Neural cell (in vitro differentiated cells): Measurements from ENCODE around the gene PARD3B. TPM values are rescaled to one million over a fixed set of nuclear protein-coding genes. Genes with fewer than 3 reads are reported as not detected.

ENCODE experiments used
- H2AFZ ChIP-seq: fragments of 200-600, 300-800 bp; sonication (generic), shearing (Covaris generic); 2 replicates; pipeline ENCODE4 v1.6.0; 2014; ENCODE audit warnings: low read depth, mild to moderate bottlenecking, antibody characterized with exemption, low read length, moderate library complexity
- H3F3A ChIP-seq: fragments of 200-600 bp; shearing (Covaris generic); 2 replicates; pipeline ENCODE4 v1.6.1; 2016; ENCODE audit warnings: mild to moderate bottlenecking, moderate library complexity, mixed read lengths, antibody characterized with exemption, low read length; ENCODE audit not compliant: insufficient read depth, poor library complexity, severe bottlenecking
- H3K27ac ChIP-seq: fragments of 200-600, 300-800 bp; sonication (generic), shearing (Covaris generic); 2 replicates; pipeline ENCODE4 v1.5.1; 2014; ENCODE audit warnings: mild to moderate bottlenecking, low read length, moderate library complexity
- H3K27me3 ChIP-seq: fragments of 300-800, 200-600 bp; sonication (generic), shearing (Covaris generic); 2 replicates; pipeline ENCODE4 v1.6.0; 2014; ENCODE audit warnings: mild to moderate bottlenecking, low read depth, low read length, moderate library complexity; ENCODE audit not compliant: insufficient read depth
- H3K36me3 ChIP-seq: fragments of 300-800, 200-600 bp; sonication (generic), shearing (Covaris generic); 2 replicates; pipeline ENCODE4 v1.5.1; 2014; ENCODE audit warnings: mild to moderate bottlenecking, antibody characterized with exemption, low read length, moderate library complexity; ENCODE audit not compliant: insufficient read depth
- H3K4me2 ChIP-seq: fragments of 300-800, 200-600 bp; sonication (generic), shearing (Covaris generic); 2 replicates; pipeline ENCODE4 v1.6.0; 2014; ENCODE audit warnings: mild to moderate bottlenecking, low read length
- H3K4me3 ChIP-seq: fragments of 300-800, 200-600 bp; sonication (generic), shearing (Covaris generic); 2 replicates; pipeline ENCODE4 v1.5.1; 2014; ENCODE audit warnings: mild to moderate bottlenecking, low read length, moderate library complexity
- H3K79me2 ChIP-seq: fragments of 200-600 bp; shearing (Covaris generic); replicated peaks from 2 replicates; pipeline ENCODE4 v1.6.0; 2014; ENCODE audit warnings: mild to moderate bottlenecking, low read length, moderate library complexity; ENCODE audit not compliant: insufficient read depth
- H3K9ac ChIP-seq: fragments of 300-800, 200-600 bp; sonication (generic), shearing (Covaris generic); 2 replicates; pipeline ENCODE4 v1.6.1; 2016; ENCODE audit warnings: mild to moderate bottlenecking, low read length, mixed read lengths
- H3K9me2 ChIP-seq: fragments of 200-600 bp; shearing (Covaris generic); 2 replicates; pipeline ENCODE4 v1.6.1; 2016; ENCODE audit warnings: mild to moderate bottlenecking, low read length, mixed read lengths; ENCODE audit not compliant: insufficient read depth
- H3K9me3 ChIP-seq: fragments of 200-600, 300-800 bp; sonication (generic), shearing (Covaris generic); 2 replicates; pipeline ENCODE4 v1.6.1; 2016; ENCODE audit warnings: mild to moderate bottlenecking, mixed run types, low read length, moderate library complexity, mixed read lengths
- H4K20me1 ChIP-seq: fragments of 200-600 bp; shearing (Covaris generic); 2 replicates; pipeline ENCODE4 v1.6.1; 2016; ENCODE audit warnings: mild to moderate bottlenecking, mixed run types; ENCODE audit not compliant: insufficient read depth
- CTCF ChIP-seq: fragments of 450-650 bp; IDR thresholded peaks from 2 replicates; pipeline ENCODE4 v1.5.1; 2014; ENCODE audit warnings: antibody characterized with exemption, mild to moderate bottlenecking, moderate library complexity; ENCODE audit not compliant: poor library complexity, severe bottlenecking
- EP300 ChIP-seq: fragments of 450-650 bp; conservative IDR thresholded peaks from 2 replicates; pipeline ENCODE4 v1.6.1; 2014; ENCODE audit warnings: antibody characterized with exemption, mild to moderate bottlenecking, moderate library complexity; ENCODE audit not compliant: poor library complexity, severe bottlenecking
- EZH2 ChIP-seq: fragments of 200-600, 300-800 bp; shearing (Covaris generic), sonication (generic); IDR thresholded peaks from 2 replicates; pipeline ENCODE4 v1.6.1; 2014; ENCODE audit warnings: antibody characterized with exemption, low read length, borderline replicate concordance, mild to moderate bottlenecking; ENCODE audit not compliant: insufficient read depth, poor library complexity, severe bottlenecking
- MXI1 ChIP-seq: fragments of 450-650 bp; conservative IDR thresholded peaks from 2 replicates; pipeline ENCODE4 v1.6.1; 2014; ENCODE audit warnings: antibody characterized with exemption, mild to moderate bottlenecking; ENCODE audit not compliant: poor library complexity, severe bottlenecking
- POLR2AphosphoS5 ChIP-seq: IDR thresholded peaks from 2 replicates; pipeline ENCODE4 v1.6.1; 2012
- RAD21 ChIP-seq: fragments of 450-650 bp; conservative IDR thresholded peaks from 2 replicates; pipeline ENCODE4 v1.6.1; 2014; ENCODE audit warnings: antibody characterized with exemption, mild to moderate bottlenecking, moderate library complexity
- REST ChIP-seq: IDR thresholded peaks from 2 replicates; pipeline ENCODE4 v1.6.1; 2012; ENCODE audit warnings: borderline replicate concordance
- SMC3 ChIP-seq: fragments of 450-650 bp; conservative IDR thresholded peaks from 2 replicates; pipeline ENCODE4 v1.6.1; 2014; ENCODE audit warnings: antibody characterized with exemption, mild to moderate bottlenecking, moderate library complexity; ENCODE audit not compliant: poor library complexity
- TAF1 ChIP-seq: IDR thresholded peaks from 2 replicates; pipeline ENCODE4 v1.6.1; 2012; ENCODE audit warnings: low read depth
- polyA plus RNA-seq: library from polyadenylated mRNA; depleted of rRNA; stranded (reverse); fragments of >200 nt; gene quantifications from 2 replicates; pipeline ENCODE4 v1.2.3, GENCODE V29; 2014

Gene PARD3B
- polyA plus RNA-seq, 1 donor from 2014 or later: 0.54 TPM

- no peaks in the 10 kb centered on the region for H3K36me3 ChIP-seq
- TF ChIP-seq SMC3: no peak
- TF ChIP-seq TAF1: no peak
- TF ChIP-seq REST: no peak
- no peaks in the 10 kb centered on the region for H3K27me3 ChIP-seq
- no peaks in the 10 kb centered on the region for H3K9me2 ChIP-seq
- no peak overlapping the region for H3K27ac ChIP-seq
- no peak overlapping the region for H3K4me2 ChIP-seq
- H4K20me1 ChIP-seq: no peaks in the 10 kb centered on the region
- no peaks in the 10 kb centered on the region for H3K79me2 ChIP-seq
- H2AFZ ChIP-seq: no peak overlapping the region
- no peaks in the 10 kb centered on the region for H3F3A ChIP-seq
- no peak overlapping the region for H3K4me3 ChIP-seq
- H3K9ac ChIP-seq: no peak overlapping the region
- no peaks in the 10 kb centered on the region for H3K9me3 ChIP-seq
Measured at GRCh38 chr2:205505371-205505770, 960.1 kb downstream of the PARD3B start.

GRCh38 chr2:205509655-205510054 lies 964.4 kb downstream of the PARD3B start:
- H3F3A ChIP-seq: no peaks in the 10 kb centered on the region
- no peaks in the 10 kb centered on the region for H3K27me3 ChIP-seq
- no peak overlapping the region for H2AFZ ChIP-seq
- H3K79me2 ChIP-seq: no peaks in the 10 kb centered on the region
- no peak for TF ChIP-seq MXI1
- no peak for TF ChIP-seq POLR2AphosphoS5
- TF ChIP-seq EZH2: no peak
- no peak for TF ChIP-seq EP300
- no peak for TF ChIP-seq SMC3
- TF ChIP-seq REST: no peak
- no peak for TF ChIP-seq TAF1
- TF ChIP-seq CTCF: no peak
- TF ChIP-seq RAD21: no peak
- H3K9me3 ChIP-seq: no peaks in the 10 kb centered on the region
- no peaks in the 10 kb centered on the region for H3K36me3 ChIP-seq
- no peak overlapping the region for H3K27ac ChIP-seq
- H3K9ac ChIP-seq: no peak overlapping the region
- H3K4me3 ChIP-seq: no peak overlapping the region
- no peak overlapping the region for H3K4me2 ChIP-seq
- no peaks in the 10 kb centered on the region for H4K20me1 ChIP-seq
- no peaks in the 10 kb centered on the region for H3K9me2 ChIP-seq
